ENCODE measurements around the gene RPLP1. TPM values are rescaled to one million over a fixed set of nuclear protein-coding genes. Genes with fewer than 3 reads are reported as not detected.

The RPLP1 gene
- polyA plus RNA-seq, 1 donor (not counting 4 experiments of a cell fraction or from before 2014, with no cell fraction given), result 755 TPM

DNA sequence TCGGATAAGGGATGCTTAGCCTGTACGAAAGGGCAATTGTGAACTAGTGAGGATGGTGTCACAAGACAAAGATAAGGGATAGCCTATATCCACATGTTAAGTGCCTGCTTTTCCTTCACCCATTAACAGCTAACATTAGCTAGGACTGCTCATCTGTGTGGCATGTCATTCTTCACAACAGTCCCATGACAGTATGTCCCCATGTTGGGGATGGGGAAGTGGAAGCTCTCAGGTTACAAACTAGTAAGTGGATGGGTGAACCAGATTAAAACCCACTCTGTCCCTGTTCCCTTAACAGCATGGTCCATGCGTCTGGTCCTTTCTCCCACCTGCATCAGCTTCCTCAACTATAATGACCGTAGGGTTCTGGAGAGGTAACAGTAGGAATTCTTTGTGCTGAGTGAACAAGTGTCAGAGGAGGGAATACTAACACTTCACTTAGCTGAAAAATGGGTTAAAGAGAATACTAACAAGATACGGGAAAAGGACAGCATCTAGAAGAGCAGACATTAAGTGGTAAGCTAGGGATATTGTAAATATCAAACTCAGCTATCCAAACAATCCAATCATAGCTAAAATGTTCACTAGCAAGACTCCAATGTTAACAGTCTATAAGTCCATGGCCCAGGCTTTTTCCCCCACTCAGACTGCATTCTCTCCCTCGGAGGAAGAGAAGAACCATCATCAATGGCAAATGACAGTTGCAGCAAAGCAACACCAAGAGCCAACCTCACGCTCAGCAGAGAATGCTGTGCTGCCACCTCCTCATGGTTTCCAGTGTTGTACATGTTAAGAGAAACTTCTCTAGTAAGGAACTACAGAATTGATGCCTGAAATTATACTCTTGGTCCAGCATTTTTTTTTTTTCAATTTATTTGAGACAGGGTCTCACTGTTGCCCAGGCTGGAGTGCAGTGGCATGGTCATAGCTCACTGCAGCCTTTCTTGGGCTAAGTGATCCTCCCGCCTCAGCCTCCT, 5.0 kb downstream of the RPLP1 start:
- Histone ChIP-seq H3K9me3 (ENCODE audit: control insufficient read depth, low read depth, low read length) (no peaks in the 10 kb centered on the region), H3K9me1 (ENCODE audit: control insufficient read depth, extremely low read depth, insufficient read depth, low read length) (peaks cover 13% of the 10 kb centered on the region), H3K27me3 (ENCODE audit: control insufficient read depth, extremely low read depth, insufficient read depth, low read length) (no peaks in the 10 kb centered on the region), H2AFZ (ENCODE audit: control insufficient read depth, low read length) (no peak overlapping the region), H3K36me3 (ENCODE audit: control insufficient read depth in 2 of 2, extremely low read depth in 1 of 2, insufficient read depth in 2 of 2, low read length in 2 of 2) (peaks cover 14 to 42% of the 10 kb centered on the region in 2 experiments), H3K79me2 (ENCODE audit: control insufficient read depth, insufficient read depth, low read length) (peaks cover 30% of the 10 kb centered on the region), H3K4me1 (ENCODE audit: control insufficient read depth, extremely low read depth, insufficient read depth, low read length) (peaks cover 22% of the 10 kb centered on the region), H3K4me3 (ENCODE audit: control insufficient read depth in 2 of 3, extremely low read depth in 1 of 3, insufficient read depth in 2 of 3, low read depth in 1 of 3, low read length in 3 of 3) (no peak overlapping the region), H3K27ac (ENCODE audit: control insufficient read depth, insufficient read depth, low read length) (no peak overlapping the region), H3K9ac (ENCODE audit: control insufficient read depth, extremely low read depth, insufficient read depth, low read length) (no peak overlapping the region), H4K20me1 (ENCODE audit: control insufficient read depth, extremely low read depth, insufficient read depth, low read length) (peaks cover 32% of the 10 kb centered on the region), H3K4me2 (ENCODE audit: control insufficient read depth, extremely low read depth, insufficient read depth, low read depth, low read length) (no peak overlapping the region)
- DNase-seq (ENCODE audit: low read depth, low spot score) (no peak), FAIRE-seq (no peak)
- dilution Hi-C loops (cut with MboI; ENCODE audit: extremely low pct_ligation_motif_present, low sequenced_read_pairs), result no loop called here
- TF ChIP-seq EZH2 (IDR thresholded peaks at IDR 0.05; ENCODE audit: low read length), result no peak
- TF ChIP-seq, protein P1, sequence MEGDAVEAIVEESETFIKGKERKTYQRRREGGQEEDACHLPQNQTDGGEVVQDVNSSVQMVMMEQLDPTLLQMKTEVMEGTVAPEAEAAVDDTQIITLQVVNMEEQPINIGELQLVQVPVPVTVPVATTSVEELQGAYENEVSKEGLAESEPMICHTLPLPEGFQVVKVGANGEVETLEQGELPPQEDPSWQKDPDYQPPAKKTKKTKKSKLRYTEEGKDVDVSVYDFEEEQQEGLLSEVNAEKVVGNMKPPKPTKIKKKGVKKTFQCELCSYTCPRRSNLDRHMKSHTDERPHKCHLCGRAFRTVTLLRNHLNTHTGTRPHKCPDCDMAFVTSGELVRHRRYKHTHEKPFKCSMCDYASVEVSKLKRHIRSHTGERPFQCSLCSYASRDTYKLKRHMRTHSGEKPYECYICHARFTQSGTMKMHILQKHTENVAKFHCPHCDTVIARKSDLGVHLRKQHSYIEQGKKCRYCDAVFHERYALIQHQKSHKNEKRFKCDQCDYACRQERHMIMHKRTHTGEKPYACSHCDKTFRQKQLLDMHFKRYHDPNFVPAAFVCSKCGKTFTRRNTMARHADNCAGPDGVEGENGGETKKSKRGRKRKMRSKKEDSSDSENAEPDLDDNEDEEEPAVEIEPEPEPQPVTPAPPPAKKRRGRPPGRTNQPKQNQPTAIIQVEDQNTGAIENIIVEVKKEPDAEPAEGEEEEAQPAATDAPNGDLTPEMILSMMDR (optimal IDR thresholded peaks at IDR 0.05 in 1 of 3, IDR thresholded peaks at IDR 0.05 in 1 of 3, conservative IDR thresholded peaks at IDR 0.05 in 1 of 3; ENCODE audit: extremely low read depth in 1 of 3, insufficient read depth in 2 of 3, low read length in 3 of 3), result no peak

DNA sequence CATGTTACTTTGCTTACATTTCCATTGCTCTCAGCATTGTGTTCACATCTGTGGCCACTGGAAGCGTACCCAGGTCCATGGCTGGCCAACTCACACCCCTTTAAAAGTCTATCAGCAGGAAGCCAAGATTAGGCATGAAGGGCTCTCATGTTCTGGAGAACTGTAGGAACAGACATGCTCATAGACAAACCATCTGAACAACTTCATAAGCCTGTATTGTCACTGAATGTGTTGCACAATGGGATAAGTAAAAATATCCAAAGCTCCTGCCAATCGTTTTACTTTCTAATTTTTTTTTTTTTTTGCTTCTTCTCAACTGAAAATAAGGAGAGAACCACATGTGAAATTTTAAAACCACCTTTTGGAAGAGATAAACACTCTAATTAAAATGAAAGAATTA, 6.4 kb downstream of the RPLP1 start:
- Histone ChIP-seq H3K9ac (ENCODE audit: control insufficient read depth, extremely low read depth, insufficient read depth, low read length) (no peak overlapping the region), H3K9me3 (ENCODE audit: control insufficient read depth, low read depth, low read length) (no peaks in the 10 kb centered on the region), H3K4me1 (ENCODE audit: control insufficient read depth, extremely low read depth, insufficient read depth, low read length) (peaks cover 31% of the 10 kb centered on the region), H3K36me3 (ENCODE audit: control insufficient read depth in 2 of 2, extremely low read depth in 1 of 2, insufficient read depth in 2 of 2, low read length in 2 of 2) (peaks cover 14 to 33% of the 10 kb centered on the region in 2 experiments), H3K4me3 (ENCODE audit: control insufficient read depth in 2 of 3, extremely low read depth in 1 of 3, insufficient read depth in 2 of 3, low read depth in 1 of 3, low read length in 3 of 3) (no peak overlapping the region), H3K9me1 (ENCODE audit: control insufficient read depth, extremely low read depth, insufficient read depth, low read length) (peaks cover 9% of the 10 kb centered on the region), H3K27me3 (ENCODE audit: control insufficient read depth, extremely low read depth, insufficient read depth, low read length) (no peaks in the 10 kb centered on the region), H4K20me1 (ENCODE audit: control insufficient read depth, extremely low read depth, insufficient read depth, low read length) (peaks cover 23% of the 10 kb centered on the region), H3K27ac (ENCODE audit: control insufficient read depth, insufficient read depth, low read length) (no peak overlapping the region), H2AFZ (ENCODE audit: control insufficient read depth, low read length) (no peak overlapping the region), H3K79me2 (ENCODE audit: control insufficient read depth, insufficient read depth, low read length) (peaks cover 15% of the 10 kb centered on the region), H3K4me2 (ENCODE audit: control insufficient read depth, extremely low read depth, insufficient read depth, low read depth, low read length) (no peak overlapping the region)
- DNase-seq (ENCODE audit: low read depth, low spot score) (no peak), FAIRE-seq (no peak)
- dilution Hi-C loops (cut with MboI; ENCODE audit: extremely low pct_ligation_motif_present, low sequenced_read_pairs), result no loop called here
- TF ChIP-seq, protein P1 (optimal IDR thresholded peaks at IDR 0.05 in 1 of 3, IDR thresholded peaks at IDR 0.05 in 1 of 3, conservative IDR thresholded peaks at IDR 0.05 in 1 of 3; ENCODE audit: extremely low read depth in 1 of 3, insufficient read depth in 2 of 3, low read length in 3 of 3), result no peak
- TF ChIP-seq EZH2 (IDR thresholded peaks at IDR 0.05; ENCODE audit: low read length), result no peak
